OCI-LY7 (cell line): ENCODE results near the gene ARTN. TPM values are rescaled to one million over a fixed set of nuclear protein-coding genes. Genes with fewer than 3 reads are reported as not detected.

Source experiments
- BruUV-seq: library from RNA; stranded (reverse); fragments of 400-500 nt; replicated peaks from 2 replicates; lab custom pipeline; 2021; lab: Mats Ljungman, UMichigan
- CTCF ChIA-PET: fragments of 300-600 bp; sonication (Branson Sonifier 250); formaldehyde crosslinking; loops from one replicate; lab custom pipeline; 2022; ENCODE audit warnings: antibody characterized with exemption; ENCODE audit not compliant: unreplicated experiment; lab: Charles Lee
- POLR2A ChIA-PET: fragments of 300-600 bp; sonication (Branson Sonifier 250); formaldehyde crosslinking; loops from one replicate; lab custom pipeline; 2022; ENCODE audit warnings: antibody characterized with exemption; lab: Charles Lee
- DNase-seq: peaks from one replicate; pipeline ENCODE4 v3.0.0-alpha.2; 2015; ENCODE audit warnings: low spot score
- H2AFZ ChIP-seq: fragments of 200-600 bp; sonication (generic), shearing (Covaris generic); 2 replicates; pipeline ENCODE4 v1.6.1; 2014; ENCODE audit warnings: mild to moderate bottlenecking, antibody characterized with exemption, low read length, moderate library complexity
- H3K27ac ChIP-seq: fragments of 200-600 bp; sonication (generic); 2 replicates; pipeline ENCODE4 v1.5.1; 2014; ENCODE audit warnings: mixed run types, low read depth, mild to moderate bottlenecking, moderate library complexity, low read length, inconsistent platforms; ENCODE audit not compliant: poor library complexity, severe bottlenecking
- H3K36me3 ChIP-seq: fragments of 200-600 bp; sonication (generic); 2 replicates; pipeline ENCODE4 v1.6.1; 2014; ENCODE audit warnings: mild to moderate bottlenecking, antibody characterized with exemption, low read length, moderate library complexity, mixed read lengths; ENCODE audit not compliant: insufficient read depth
- H3K4me1 ChIP-seq: fragments of 200-600 bp; sonication (generic); 2 replicates; pipeline ENCODE4 v1.5.1; 2014; ENCODE audit warnings: mild to moderate bottlenecking, low read length; ENCODE audit not compliant: insufficient read depth, poor library complexity, severe bottlenecking
- H3K4me2 ChIP-seq: fragments of 200-600 bp; sonication (generic); 2 replicates; pipeline ENCODE4 v1.6.1; 2014; ENCODE audit warnings: mild to moderate bottlenecking, low read length
- H3K4me3 ChIP-seq: fragments of 200-600 bp; sonication (generic); 2 replicates; pipeline ENCODE4 v1.5.1; 2014; ENCODE audit warnings: mild to moderate bottlenecking, low read depth, low read length; ENCODE audit not compliant: poor library complexity, severe bottlenecking
- H3K79me2 ChIP-seq: fragments of 200-600 bp; sonication (generic); 2 replicates; pipeline ENCODE4 v1.6.1; 2016; ENCODE audit warnings: low read depth, mild to moderate bottlenecking, low read length, moderate library complexity, mixed read lengths; ENCODE audit not compliant: insufficient read depth
- H3K9me2 ChIP-seq: fragments of 200-600 bp; sonication (generic); 2 replicates; pipeline ENCODE4 v1.6.1; 2016; ENCODE audit warnings: mild to moderate bottlenecking, low read length, mixed read lengths; ENCODE audit not compliant: insufficient read depth
- H3K9me3 ChIP-seq: fragments of 200-600 bp; sonication (generic); 2 replicates; pipeline ENCODE4 v1.6.1; 2014; ENCODE audit warnings: mild to moderate bottlenecking, mixed run types, low read length, mixed read lengths
- H4K20me1 ChIP-seq: fragments of 200-600 bp; sonication (generic); 2 replicates; pipeline ENCODE4 v1.6.1; 2014; ENCODE audit warnings: mild to moderate bottlenecking, antibody characterized with exemption, low read length, moderate library complexity, mixed read lengths; ENCODE audit not compliant: insufficient read depth
- CTCF ChIP-seq: fragments of 200-600 bp; sonication (generic); conservative IDR thresholded peaks from 2 replicates; pipeline ENCODE4 v1.5.1; 2014; ENCODE audit warnings: mild to moderate bottlenecking, antibody characterized with exemption, low read length, moderate library complexity, mixed read lengths
- EZH2phosphoT487 ChIP-seq: fragments of 200-600 bp; sonication (generic); IDR thresholded peaks from 2 replicates; pipeline ENCODE4 v1.6.1; 2018; ENCODE audit warnings: low read depth, borderline replicate concordance, mild to moderate bottlenecking, mixed run types, antibody characterized with exemption, low read length, moderate library complexity, mixed read lengths
- intact Hi-C: fragments of 100-400 bp; cut with micrococcal nuclease; formaldehyde crosslinking; loops from one replicate; pipeline ENCODE4 v1.10.0; 2022; ENCODE audit not compliant: unreplicated experiment
- total RNA-seq, 2 experiments: library from RNA; depleted of rRNA in 1 of 2; stranded (reverse); fragments of >200 nt in 1 of 2; shearing (Covaris generic) in 1 of 2; gene quantifications; 2 replicates each; pipeline ENCODE4 v1.2.3, GENCODE V29; 2014 to 2022

Gene ARTN
- total RNA-seq, 2 experiments from 2014 or later, result 0.44 to 1.2 TPM

GRCh38 chr1:43982808-43983207, 49.2 kb downstream of the ARTN start:
- no peaks in the 10 kb centered on the region for H4K20me1 ChIP-seq
- H3K36me3 ChIP-seq, result peaks cover 10% of the 10 kb centered on the region
- no peak for DNase-seq
- no peaks in the 10 kb centered on the region for H3K9me2 ChIP-seq
- CTCF ChIA-PET, result no interaction called here
- no peak for TF ChIP-seq EZH2phosphoT487
- TF ChIP-seq CTCF, result no peak
- no peak overlapping the region for H2AFZ ChIP-seq
- no peak overlapping the region for H3K4me2 ChIP-seq
- POLR2A ChIA-PET, result no interaction called here
- H3K9me3 ChIP-seq, result no peaks in the 10 kb centered on the region
- intact Hi-C loops, result no loop called here
- no peaks in the 10 kb centered on the region for H3K79me2 ChIP-seq
- H3K4me1 ChIP-seq, result no peaks in the 10 kb centered on the region
- no peak overlapping the region for H3K4me3 ChIP-seq
- no peak overlapping the region for H3K27ac ChIP-seq
- no TSS peak for BruUV-seq

- ChIA-PET POLR2A (no interaction called here), CTCF (no interaction called here)
- BruUV-seq, result no TSS peak
- Histone ChIP-seq H4K20me1 (no peaks in the 10 kb centered on the region), H3K9me2 (no peaks in the 10 kb centered on the region), H3K4me3 (no peak overlapping the region), H3K9me3 (no peaks in the 10 kb centered on the region), H3K4me1 (no peaks in the 10 kb centered on the region), H3K79me2 (no peaks in the 10 kb centered on the region), H3K27ac (no peak overlapping the region), H3K36me3 (peaks cover 5% of the 10 kb centered on the region), H3K4me2 (no peak overlapping the region), H2AFZ (no peak overlapping the region)
- intact Hi-C loops, result no loop called here
- DNase-seq, result no peak
- TF ChIP-seq CTCF, result no peak
- no peak for TF ChIP-seq EZH2phosphoT487
Measured at GRCh38 chr1:43983253-43983899, 49.8 kb downstream of the ARTN start.

GRCh38 chr1:43984855-43985254, 51.3 kb downstream of the ARTN start:
- no peaks in the 10 kb centered on the region for H3K9me3 ChIP-seq
- no peaks in the 10 kb centered on the region for H4K20me1 ChIP-seq
- H3K27ac ChIP-seq, result no peak overlapping the region
- DNase-seq, result no peak
- ChIA-PET CTCF (no interaction called here), POLR2A (no interaction called here)
- no TSS peak for BruUV-seq
- H3K4me2 ChIP-seq, result no peak overlapping the region
- H2AFZ ChIP-seq, result no peak overlapping the region
- no peaks in the 10 kb centered on the region for H3K4me1 ChIP-seq
- no peaks in the 10 kb centered on the region for H3K36me3 ChIP-seq
- no peak for TF ChIP-seq EZH2phosphoT487
- no peak for TF ChIP-seq CTCF
- intact Hi-C loops, result no loop called here
- H3K9me2 ChIP-seq, result no peaks in the 10 kb centered on the region
- no peak overlapping the region for H3K4me3 ChIP-seq
- H3K79me2 ChIP-seq, result no peaks in the 10 kb centered on the region
